ENCODE results near the gene CDR2.
"Not testable (repeated sequence)": the region's sequence is repeated elsewhere in the genome, so short reads cannot be mapped to it uniquely, and the experiment has no call there.

CDR2 gene

GRCh38 chr16:22352723-22353122 is 21.7 kb downstream of the CDR2 start:
- no peak for DNase-seq (ENCODE audit: low read depth, low spot score)

GRCh38 chr16:22352140-22352539 is 22.3 kb downstream of the CDR2 start:
- no peak for DNase-seq (ENCODE audit: low read depth, low spot score)

DNA sequence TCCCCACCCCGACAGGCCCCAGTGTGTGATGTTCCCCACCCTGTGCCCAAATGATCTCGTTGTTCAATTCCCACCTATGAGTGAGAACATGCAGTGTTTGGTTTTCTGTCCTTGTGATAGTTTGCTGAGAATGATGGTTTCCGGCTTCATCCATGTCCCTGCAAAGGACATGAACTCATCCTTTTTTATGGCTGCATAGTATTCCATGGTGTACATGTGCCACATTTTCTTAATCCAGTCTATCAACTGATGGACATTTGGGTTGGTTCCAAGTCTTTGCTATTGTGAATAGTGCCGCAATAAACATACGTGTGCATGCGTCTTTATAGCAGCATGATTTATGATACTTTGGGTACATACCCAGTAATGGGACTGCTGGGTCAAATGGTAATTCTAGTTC is 23.4 kb downstream of the CDR2 start:
- not testable (repeated sequence) for DNase-seq (ENCODE audit: low read depth, low spot score)

GRCh38 chr16:22348291-22348690 is 26.1 kb downstream of the CDR2 start:
- DNase-seq (ENCODE audit: low read depth, low spot score) = no peak

GRCh38 chr16:22347100-22347820 is 27.2 kb downstream of the CDR2 start:
- DNase-seq (ENCODE audit: low read depth, low spot score) = no peak

GRCh38 chr16:22346483-22346882 is 27.9 kb downstream of the CDR2 start:
- DNase-seq (ENCODE audit: low read depth, low spot score) = no peak

GRCh38 chr16:22342082-22342481 is 32.3 kb downstream of the CDR2 start:
- no peak for DNase-seq (ENCODE audit: low read depth, low spot score)

DNA sequence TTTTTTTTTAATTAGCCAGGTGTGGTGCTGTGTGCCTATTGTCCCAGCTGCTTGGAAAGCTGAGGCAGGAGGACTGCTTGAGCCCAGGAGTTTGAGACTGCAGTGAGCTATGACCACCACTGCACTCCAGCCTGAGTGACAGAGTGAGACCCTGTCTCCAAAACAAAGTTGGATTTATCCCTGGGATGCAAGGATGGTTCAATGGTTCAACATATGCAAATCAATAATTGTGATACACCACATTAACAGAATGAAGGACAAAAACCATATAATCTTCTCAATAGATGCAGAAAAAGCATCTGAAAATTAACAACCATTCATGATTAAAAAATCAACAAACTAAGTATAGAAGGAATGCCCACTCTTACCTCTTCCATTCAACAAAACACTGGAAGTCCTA is 33.5 kb downstream of the CDR2 start:
- DNase-seq (ENCODE audit: low read depth, low spot score) = no peak

- no peak for DNase-seq (ENCODE audit: low read depth, low spot score)
Measured at GRCh38 chr16:22337849-22338635, 36.4 kb downstream of the CDR2 start.

DNA sequence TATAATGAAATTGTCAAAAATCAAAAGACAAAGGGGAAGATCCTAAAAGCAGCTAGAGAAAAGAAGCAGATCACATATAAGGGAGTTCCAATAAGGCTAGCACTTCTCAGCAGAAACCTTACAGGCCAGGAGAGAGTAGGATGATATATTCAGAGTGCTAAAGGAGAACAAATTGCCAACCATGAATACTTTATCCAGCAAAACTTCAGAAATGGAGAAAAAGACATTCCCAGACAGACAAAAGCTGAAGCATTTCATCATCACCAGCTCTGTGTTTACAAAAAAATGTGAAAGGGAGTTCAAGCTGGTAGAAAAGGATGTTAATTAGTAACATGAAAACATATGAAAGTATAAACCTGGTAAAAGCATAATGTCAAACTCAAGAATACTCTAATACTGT is 37.4 kb downstream of the CDR2 start:
- DNase-seq (ENCODE audit: low read depth, low spot score) = no peak

- no peak for DNase-seq (ENCODE audit: low read depth, low spot score)
Measured at GRCh38 chr16:22336581-22336980, 37.8 kb downstream of the CDR2 start.

DNA sequence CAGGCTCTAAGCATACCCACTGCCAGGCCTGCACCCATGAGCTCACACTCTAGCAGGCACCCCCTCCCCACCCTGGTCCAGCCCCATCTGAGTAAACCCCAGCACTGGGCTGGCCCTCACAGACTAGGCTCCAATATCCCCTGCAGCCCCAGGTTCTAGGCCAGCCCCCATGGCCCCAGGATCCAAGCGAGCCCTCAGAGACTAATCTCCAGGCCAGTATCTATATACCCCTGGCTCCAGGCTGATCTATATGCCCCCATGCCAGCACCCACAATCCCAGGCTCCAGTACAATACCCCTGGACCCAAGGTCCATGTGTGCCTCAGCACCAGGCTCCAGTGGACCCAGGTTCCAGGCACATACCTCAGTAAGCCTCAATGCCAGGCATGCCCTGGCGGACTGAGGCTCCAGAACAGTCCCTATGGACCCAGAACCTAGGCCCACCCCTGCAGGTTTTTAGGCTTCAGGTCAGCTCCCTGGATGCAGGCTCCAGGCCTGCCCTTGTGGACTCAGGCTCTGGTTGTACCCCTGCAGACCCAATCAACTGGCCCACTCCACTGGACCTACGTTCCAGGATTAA is 38.7 kb downstream of the CDR2 start:
- DNase-seq (ENCODE audit: low read depth, low spot score) = no peak

DNA sequence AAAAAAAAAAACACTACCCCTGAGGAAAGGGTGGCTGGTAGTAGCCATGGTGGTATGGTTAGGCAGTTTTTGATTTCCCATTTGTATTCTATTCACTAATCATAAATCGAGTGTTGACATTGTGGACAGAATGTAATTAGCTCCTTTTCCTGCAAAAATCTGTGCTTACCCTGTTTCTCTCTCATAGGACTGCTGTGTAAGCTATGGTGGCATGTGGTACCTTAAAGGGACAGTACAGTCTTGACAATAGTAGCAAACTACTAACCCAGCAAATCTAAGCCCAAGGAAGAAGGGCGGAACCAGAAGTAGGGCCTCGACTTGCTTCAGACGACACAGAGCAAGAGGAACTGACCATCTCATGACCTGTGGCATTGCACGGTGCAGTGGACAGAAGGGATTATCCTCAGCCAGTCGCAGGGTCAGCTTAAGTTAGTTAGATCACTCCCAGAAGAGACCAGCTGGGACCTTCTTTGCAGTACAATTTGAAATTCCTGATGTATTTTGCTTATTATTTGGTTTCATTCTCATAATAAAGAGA is 40.9 kb downstream of the CDR2 start:
- no peak for DNase-seq (ENCODE audit: low read depth, low spot score)

GRCh38 chr16:22330326-22330725 is 44.1 kb downstream of the CDR2 start:
- no peak for DNase-seq (ENCODE audit: low read depth, low spot score)

GRCh38 chr16:22329199-22329695 is 45.2 kb downstream of the CDR2 start:
- no peak for DNase-seq (ENCODE audit: low read depth, low spot score)

DNA sequence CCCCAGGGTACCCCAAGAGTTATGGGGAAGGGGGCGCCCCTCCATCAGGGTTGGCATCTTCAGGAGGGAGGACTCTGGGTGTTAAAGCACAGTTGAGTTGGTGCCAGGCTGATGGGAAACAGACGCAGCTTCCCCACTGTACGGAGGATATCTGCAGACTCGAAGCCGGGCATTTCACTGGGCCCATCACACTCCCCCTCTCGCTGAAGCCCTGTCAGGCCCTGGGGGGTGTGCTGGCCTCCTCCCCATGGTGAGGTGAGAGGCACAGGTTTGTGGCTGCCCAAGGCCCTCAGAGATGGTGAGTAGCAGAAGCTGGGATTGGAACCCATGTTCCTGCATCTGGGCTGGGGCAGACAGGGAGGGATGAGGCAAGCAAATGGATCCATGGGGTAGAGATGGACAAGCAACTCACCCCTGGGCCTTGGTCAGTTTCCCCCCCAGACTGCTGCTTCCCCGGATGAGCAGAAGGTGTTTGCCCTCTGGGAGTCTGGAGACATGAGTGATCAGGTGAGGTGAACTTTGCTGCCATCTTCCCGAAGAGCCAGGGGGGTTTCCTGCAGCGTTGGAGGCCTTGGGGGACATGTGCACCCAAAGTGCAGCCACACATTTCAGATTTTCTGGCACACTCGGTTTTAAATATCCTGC is 46.2 kb downstream of the CDR2 start:
- no peak for DNase-seq (ENCODE audit: low read depth, low spot score)

DNA sequence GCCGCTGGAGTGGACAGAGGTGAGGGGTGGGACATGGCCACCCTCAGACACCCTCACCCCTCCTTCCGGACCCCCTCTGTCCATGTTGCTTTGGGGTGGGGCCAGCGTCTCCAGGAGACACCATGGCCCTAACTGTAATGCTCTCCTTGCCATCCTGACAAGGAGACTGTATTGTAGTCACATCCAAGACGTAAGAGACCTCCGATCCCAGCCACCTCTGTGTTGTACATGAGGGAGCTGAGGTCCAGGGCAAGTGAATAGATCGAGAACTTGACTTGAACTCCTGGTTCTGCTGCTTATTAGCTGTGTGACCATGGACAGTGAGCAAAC is 47.0 kb downstream of the CDR2 start:
- DNase-seq (ENCODE audit: low read depth, low spot score) = no peak

- DNase-seq (ENCODE audit: low read depth, low spot score) = no peak
Measured at GRCh38 chr16:22326771-22327445, 47.5 kb downstream of the CDR2 start.

GRCh38 chr16:22326369-22326652 is 48.1 kb downstream of the CDR2 start:
- DNase-seq (ENCODE audit: low read depth, low spot score) = no peak

DNA sequence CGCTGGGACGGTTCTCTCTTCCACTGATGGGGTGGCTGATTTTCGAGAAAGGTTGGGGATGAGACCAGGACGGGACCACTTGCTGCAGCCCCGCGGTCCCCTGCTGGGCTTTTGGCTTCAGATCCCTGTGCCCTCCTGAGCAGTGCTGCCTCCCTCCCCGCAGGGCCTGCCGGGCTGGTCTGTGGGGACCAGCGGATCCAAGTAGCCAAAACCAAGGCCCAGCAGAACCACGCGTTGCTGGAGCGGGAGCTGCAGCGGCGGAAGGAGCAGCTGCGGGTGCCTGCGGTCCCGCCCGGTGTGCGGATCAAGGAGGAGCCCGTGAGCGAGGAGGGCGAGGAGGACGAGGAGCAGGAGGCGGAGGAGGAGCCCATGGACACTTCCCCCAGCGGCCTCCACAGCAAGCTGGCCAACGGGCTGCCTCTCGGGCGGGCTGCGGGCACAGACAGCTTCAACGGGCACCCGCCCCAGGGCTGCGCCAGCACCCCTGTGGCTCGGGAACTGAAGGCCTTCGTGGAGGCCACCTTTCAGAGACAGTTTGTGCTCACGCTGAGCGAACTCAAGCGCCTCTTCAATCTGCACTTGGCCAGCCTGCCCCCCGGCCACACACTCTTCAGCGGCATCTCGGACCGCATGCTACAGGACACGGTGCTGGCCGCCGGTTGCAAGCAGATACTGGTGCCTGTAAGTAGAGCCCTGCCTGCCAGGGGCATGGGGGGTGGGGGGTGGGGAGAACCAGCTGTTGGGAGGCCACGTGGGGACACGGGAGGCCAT is 48.6 kb downstream of the CDR2 start:
- no peak for DNase-seq (ENCODE audit: low read depth, low spot score)
